Parathyroid adenoma (tissue), 2 donors: ENCODE results near the gene TTC9B.

ENCODE experiments used
- H2AFZ ChIP-seq: fragments of 300-600 bp; sonication (generic); one replicate; pipeline ENCODE4 v1.7.0; 2017; ENCODE audit warnings: antibody characterized with exemption, mild to moderate bottlenecking
- H3K27ac ChIP-seq: fragments of 300-600 bp; sonication (generic); one replicate; pipeline ENCODE4 v1.7.0; 2017
- H3K27me3 ChIP-seq: fragments of 300-600 bp; sonication (generic); one replicate; pipeline ENCODE4 v1.7.0; 2017; ENCODE audit warnings: low read length; ENCODE audit not compliant: control insufficient read depth, insufficient read depth
- H3K36me3 ChIP-seq: fragments of 300-600 bp; sonication (generic); one replicate; pipeline ENCODE4 v1.7.0; 2017; ENCODE audit warnings: low read length; ENCODE audit not compliant: control insufficient read depth, insufficient read depth
- H3K4me1 ChIP-seq: fragments of 300-600 bp; sonication (generic); one replicate; pipeline ENCODE4 v1.7.0; 2017; ENCODE audit warnings: control low read depth
- H3K4me2 ChIP-seq: fragments of 300-600 bp; sonication (generic); one replicate; pipeline ENCODE4 v1.7.0; 2017; ENCODE audit warnings: low read length
- H3K4me3 ChIP-seq: fragments of 300-600 bp; sonication (generic); one replicate; pipeline ENCODE4 v1.7.0; 2017; ENCODE audit warnings: low read depth, low read length
- H3K79me2 ChIP-seq: fragments of 300-600 bp; sonication (generic); one replicate; pipeline ENCODE4 v1.7.0; 2017; ENCODE audit warnings: control low read depth
- H3K9ac ChIP-seq: fragments of 300-600 bp; sonication (generic); one replicate; pipeline ENCODE4 v1.7.0; 2017; ENCODE audit warnings: mild to moderate bottlenecking
- H3K9me3 ChIP-seq: fragments of 300-600 bp; sonication (generic); one replicate; pipeline ENCODE4 v1.7.0; 2017; ENCODE audit warnings: low read length; ENCODE audit not compliant: control insufficient read depth
- TF ChIP-seq, protein P1 (sequence below): fragments of 300-600 bp; sonication (generic); IDR thresholded peaks from one replicate; pipeline ENCODE4 v1.7.0; 2017; ENCODE audit warnings: antibody characterized with exemption, mild to moderate bottlenecking
- donor health status: primary hyperparathyroidism.

The TTC9B gene

DNA sequence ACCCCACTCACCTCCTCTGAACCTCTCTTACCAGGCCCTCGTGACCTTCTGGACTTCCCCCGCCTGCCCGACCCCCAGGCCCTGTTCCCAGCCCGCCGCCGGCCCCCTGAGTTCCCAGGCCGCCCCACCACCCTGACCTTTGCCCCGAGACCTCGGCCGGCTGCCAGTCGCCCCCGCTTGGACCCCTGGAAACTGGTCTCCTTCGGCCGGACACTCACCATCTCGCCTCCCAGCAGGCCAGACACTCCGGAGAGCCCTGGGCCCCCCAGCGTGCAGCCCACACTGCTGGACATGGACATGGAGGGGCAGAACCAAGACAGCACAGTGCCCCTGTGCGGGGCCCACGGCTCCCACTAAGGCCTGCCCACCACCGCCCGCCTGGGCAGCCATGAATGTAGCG lies 3.2 kb downstream of the TTC9B start:
- Histone ChIP-seq H3K4me1 (peaks cover 4% of the 10 kb centered on the region), H3K27me3 (no peaks in the 10 kb centered on the region), H2AFZ (no peak overlapping the region), H3K4me3 (no peak overlapping the region), H3K27ac (no peak overlapping the region), H3K36me3 (no peaks in the 10 kb centered on the region), H3K79me2 (no peaks in the 10 kb centered on the region), H3K4me2 (no peak overlapping the region), H3K9ac (no peak overlapping the region), H3K9me3 (no peaks in the 10 kb centered on the region)
- TF ChIP-seq, protein P1, sequence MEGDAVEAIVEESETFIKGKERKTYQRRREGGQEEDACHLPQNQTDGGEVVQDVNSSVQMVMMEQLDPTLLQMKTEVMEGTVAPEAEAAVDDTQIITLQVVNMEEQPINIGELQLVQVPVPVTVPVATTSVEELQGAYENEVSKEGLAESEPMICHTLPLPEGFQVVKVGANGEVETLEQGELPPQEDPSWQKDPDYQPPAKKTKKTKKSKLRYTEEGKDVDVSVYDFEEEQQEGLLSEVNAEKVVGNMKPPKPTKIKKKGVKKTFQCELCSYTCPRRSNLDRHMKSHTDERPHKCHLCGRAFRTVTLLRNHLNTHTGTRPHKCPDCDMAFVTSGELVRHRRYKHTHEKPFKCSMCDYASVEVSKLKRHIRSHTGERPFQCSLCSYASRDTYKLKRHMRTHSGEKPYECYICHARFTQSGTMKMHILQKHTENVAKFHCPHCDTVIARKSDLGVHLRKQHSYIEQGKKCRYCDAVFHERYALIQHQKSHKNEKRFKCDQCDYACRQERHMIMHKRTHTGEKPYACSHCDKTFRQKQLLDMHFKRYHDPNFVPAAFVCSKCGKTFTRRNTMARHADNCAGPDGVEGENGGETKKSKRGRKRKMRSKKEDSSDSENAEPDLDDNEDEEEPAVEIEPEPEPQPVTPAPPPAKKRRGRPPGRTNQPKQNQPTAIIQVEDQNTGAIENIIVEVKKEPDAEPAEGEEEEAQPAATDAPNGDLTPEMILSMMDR = no peak

DNA sequence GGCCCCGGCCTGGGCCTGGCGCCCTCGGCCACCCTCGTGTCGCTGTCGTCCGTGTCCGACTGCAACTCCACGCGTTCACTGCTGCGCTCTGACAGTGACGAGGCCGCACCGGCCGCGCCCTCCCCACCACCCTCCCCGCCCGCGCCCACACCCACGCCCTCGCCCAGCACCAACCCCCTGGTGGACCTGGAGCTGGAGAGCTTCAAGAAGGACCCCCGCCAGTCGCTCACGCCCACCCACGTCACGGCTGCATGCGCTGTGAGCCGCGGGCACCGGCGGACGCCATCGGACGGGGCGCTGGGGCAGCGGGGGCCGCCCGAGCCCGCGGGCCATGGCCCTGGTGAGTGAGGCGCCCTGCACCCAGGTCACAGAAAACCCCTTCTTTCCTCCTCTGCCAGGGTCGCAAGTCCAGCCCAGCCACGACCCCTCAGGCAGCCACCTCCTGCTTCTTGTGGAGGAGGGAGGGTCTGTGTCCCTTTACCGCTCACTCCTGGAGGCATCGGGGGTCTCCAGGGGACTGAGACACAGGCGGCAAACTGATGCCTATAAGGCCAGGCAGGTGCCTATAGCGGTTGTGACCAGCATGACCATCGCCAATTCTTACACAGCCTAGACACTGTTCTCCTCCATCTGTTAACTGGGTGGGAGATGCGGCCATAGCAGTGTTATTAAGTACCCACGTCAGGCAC lies 4.2 kb downstream of the TTC9B start:
- Histone ChIP-seq H3K4me1 (peaks cover 4% of the 10 kb centered on the region), H3K36me3 (no peaks in the 10 kb centered on the region), H3K79me2 (no peaks in the 10 kb centered on the region), H2AFZ (no peak overlapping the region), H3K27ac (no peak overlapping the region), H3K4me2 (no peak overlapping the region), H3K27me3 (no peaks in the 10 kb centered on the region), H3K9ac (no peak overlapping the region), H3K4me3 (no peak overlapping the region), H3K9me3 (no peaks in the 10 kb centered on the region)
- TF ChIP-seq, protein P1 = no peak

DNA sequence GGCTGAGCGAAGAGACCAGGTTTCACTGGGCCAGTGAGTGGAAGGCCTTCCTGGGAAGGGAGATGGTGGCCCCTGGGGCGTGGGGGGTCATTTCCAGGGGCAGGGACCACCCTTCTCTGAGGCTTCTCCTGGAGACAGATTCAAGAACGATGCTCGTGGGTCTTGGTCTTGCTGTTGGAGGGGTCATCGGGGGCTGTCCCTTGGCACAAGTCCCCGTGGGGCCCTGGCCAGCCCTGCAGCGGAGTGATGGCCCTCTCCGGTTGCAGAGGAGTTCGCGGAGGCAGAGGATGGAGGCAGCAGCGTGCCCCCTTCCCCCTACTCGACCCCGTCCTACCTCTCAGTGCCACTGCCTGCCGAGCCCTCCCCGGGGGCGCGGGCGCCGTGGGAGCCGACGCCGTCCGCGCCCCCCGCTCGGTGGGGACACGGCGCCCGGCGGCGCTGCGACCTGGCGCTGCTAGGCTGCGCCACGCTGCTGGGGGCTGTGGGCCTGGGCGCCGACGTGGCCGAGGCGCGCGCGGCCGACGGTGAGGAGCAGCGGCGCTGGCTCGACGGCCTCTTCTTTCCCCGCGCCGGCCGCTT lies 4.8 kb downstream of the TTC9B start:
- H3K36me3 ChIP-seq = no peaks in the 10 kb centered on the region
- TF ChIP-seq, protein P1 = no peak

DNA sequence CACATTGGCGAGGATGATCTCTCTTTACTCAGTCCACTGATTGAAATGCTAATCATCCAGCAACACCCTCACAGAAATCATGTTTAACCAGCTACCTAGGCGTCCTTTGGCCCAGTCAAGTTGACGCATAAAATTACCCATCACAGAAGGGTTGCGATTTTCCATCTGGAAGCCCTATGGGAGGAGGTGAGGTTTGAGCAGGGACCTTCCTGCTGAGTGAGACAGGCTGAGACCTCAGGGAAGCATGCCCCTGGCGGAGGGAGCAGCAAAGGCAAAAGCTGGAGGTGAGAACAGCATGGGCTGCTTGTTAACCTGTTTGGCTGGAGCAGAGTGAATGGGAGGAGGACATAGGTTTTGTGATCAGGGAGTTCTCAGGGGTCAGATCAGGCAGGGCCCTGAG lies 7.3 kb downstream of the TTC9B start:
- no peak overlapping the region for H3K4me2 ChIP-seq
- no peaks in the 10 kb centered on the region for H3K9me3 ChIP-seq
- no peak overlapping the region for H2AFZ ChIP-seq
- H3K36me3 ChIP-seq = no peaks in the 10 kb centered on the region
- H3K27me3 ChIP-seq = no peaks in the 10 kb centered on the region
- H3K4me1 ChIP-seq = no peaks in the 10 kb centered on the region
- TF ChIP-seq, protein P1 = no peak
- H3K79me2 ChIP-seq = no peaks in the 10 kb centered on the region
- H3K9ac ChIP-seq = no peak overlapping the region
- H3K4me3 ChIP-seq = no peak overlapping the region
- no peak overlapping the region for H3K27ac ChIP-seq

More for the DNA sequence above, 4.8 kb downstream of the TTC9B start:
- Histone ChIP-seq H3K9me3 (no peaks in the 10 kb centered on the region), H3K27me3 (no peaks in the 10 kb centered on the region), H3K4me1 (peaks cover 4% of the 10 kb centered on the region), H2AFZ (no peak overlapping the region), H3K9ac (no peak overlapping the region), H3K79me2 (no peaks in the 10 kb centered on the region), H3K27ac (no peak overlapping the region), H3K4me2 (no peak overlapping the region), H3K4me3 (no peak overlapping the region)

DNA sequence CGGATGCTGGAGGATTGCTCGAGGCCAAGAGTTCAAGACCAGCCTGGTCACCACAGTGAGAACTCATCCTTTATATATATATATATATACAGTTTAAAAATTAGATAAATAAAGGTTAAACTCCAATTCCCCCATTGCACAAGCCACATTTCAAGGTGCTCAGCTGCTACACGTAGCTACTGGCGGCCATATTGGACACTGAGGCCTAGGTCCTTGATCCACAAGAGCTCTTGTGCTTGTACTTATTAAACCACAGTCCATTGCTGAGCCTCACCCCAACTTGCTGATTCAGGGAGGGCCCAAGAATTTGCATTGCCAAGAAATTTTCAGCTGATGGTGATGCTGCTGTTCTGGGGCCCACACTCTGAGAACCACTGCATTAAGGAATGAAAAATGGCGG lies 9.6 kb downstream of the TTC9B start:
- Histone ChIP-seq H3K4me1 (no peaks in the 10 kb centered on the region), H3K4me2 (no peak overlapping the region), H3K36me3 (no peaks in the 10 kb centered on the region), H3K9me3 (no peaks in the 10 kb centered on the region), H3K79me2 (no peaks in the 10 kb centered on the region), H3K4me3 (no peak overlapping the region), H3K27ac (no peak overlapping the region), H3K9ac (no peak overlapping the region), H2AFZ (no peak overlapping the region), H3K27me3 (no peaks in the 10 kb centered on the region)
- TF ChIP-seq, protein P1 = no peak
